ENCODE measurements around the gene PPP2R5D. TPM values are rescaled to one million over a fixed set of nuclear protein-coding genes. Genes with fewer than 3 reads are reported as not detected.
A peak's percentile ranks its signal among the peaks of the same experiment; 100 is the strongest.

The PPP2R5D gene
- total and polyA plus RNA-seq, 4 donors = 6.7 to 13.9 (median 13.2) TPM

- Histone ChIP-seq H3K9ac (ENCODE audit: low read depth in 1 of 2, low read length in 2 of 2) (no peak overlapping the region), H3K9me3 (ENCODE audit: control insufficient read depth in 4 of 4, low read length in 3 of 4) (no peaks in the 10 kb centered on the region), H3K4me1 (ENCODE audit: control insufficient read depth in 4 of 4, insufficient read depth in 4 of 4, low read length in 3 of 4) (peaks cover 0 to 9% (median 1%) of the 10 kb centered on the region in 4 donors), H3K36me3 (ENCODE audit: control insufficient read depth in 4 of 4, insufficient read depth in 3 of 4, low read depth in 1 of 4, low read length in 3 of 4) (peaks cover 10 to 36% (median 21%) of the 10 kb centered on the region in 4 donors), H3K27ac (ENCODE audit: low read depth in 1 of 2, low read length in 2 of 2) (no peak overlapping the region), H3K4me3 (ENCODE audit: low read depth in 1 of 3, low read length in 3 of 3) (no peak overlapping the region), H3K27me3 (ENCODE audit: control insufficient read depth in 4 of 4, insufficient read depth in 4 of 4, low read length in 3 of 4) (no peaks in the 10 kb centered on the region)
- no peak for DNase-seq (ENCODE audit: low spot score)
- TF ChIP-seq GABPA (IDR thresholded peaks at IDR 0.05 in 1 of 2, conservative IDR thresholded peaks at IDR 0.05 in 1 of 2) = no peak
- TF ChIP-seq RXRA (IDR thresholded peaks at IDR 0.05) = no peak
- TF ChIP-seq TAF1 (conservative IDR thresholded peaks at IDR 0.05) = no peak
- TF ChIP-seq FOXA1 (IDR thresholded peaks at IDR 0.05) = no peak
- no peak for TF ChIP-seq HNF4G (IDR thresholded peaks at IDR 0.05)
- TF ChIP-seq EGR1 (IDR thresholded peaks at IDR 0.05; ENCODE audit: low read depth in 2 of 2) = no peak
- TF ChIP-seq, protein P1, sequence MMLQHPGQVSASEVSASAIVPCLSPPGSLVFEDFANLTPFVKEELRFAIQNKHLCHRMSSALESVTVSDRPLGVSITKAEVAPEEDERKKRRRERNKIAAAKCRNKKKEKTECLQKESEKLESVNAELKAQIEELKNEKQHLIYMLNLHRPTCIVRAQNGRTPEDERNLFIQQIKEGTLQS (IDR thresholded peaks at IDR 0.05) = no peak
- TF ChIP-seq HNF4A (conservative IDR thresholded peaks at IDR 0.05) = no peak
- 81% methylated on average over 4 of the region's 4 CpGs for WGBS
These were observed 15.6 kb upstream of the PPP2R5D start for GRCh38 chr6:42968783-42969182.

DNA sequence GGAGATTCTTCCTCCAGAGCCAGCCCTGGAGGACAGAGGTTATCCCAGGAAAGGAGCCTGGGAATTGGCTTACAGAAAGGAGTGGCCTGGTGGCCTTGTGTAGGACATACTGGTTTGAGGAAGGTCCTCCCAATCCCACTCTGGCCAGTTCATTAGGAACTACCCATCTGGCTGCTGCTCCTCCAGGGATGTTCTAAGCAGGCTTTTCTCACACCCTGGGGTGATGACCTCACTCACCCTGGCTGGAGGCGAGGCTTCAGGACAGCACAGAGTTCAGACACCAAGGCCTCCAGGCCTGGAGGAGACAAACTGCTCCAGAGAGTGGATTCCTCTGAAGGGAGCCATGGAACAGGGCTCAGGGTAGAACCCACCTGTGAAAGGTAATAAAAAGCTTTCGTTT, 14.9 kb upstream of the PPP2R5D start:
- Histone ChIP-seq H3K9ac (ENCODE audit: low read depth in 1 of 2, low read length in 2 of 2) (no peak overlapping the region), H3K27ac (ENCODE audit: low read depth in 1 of 2, low read length in 2 of 2) (no peak overlapping the region), H3K36me3 (ENCODE audit: control insufficient read depth in 4 of 4, insufficient read depth in 3 of 4, low read depth in 1 of 4, low read length in 3 of 4) (peaks cover 4 to 30% (median 18%) of the 10 kb centered on the region in 4 donors), H3K4me1 (ENCODE audit: control insufficient read depth in 4 of 4, insufficient read depth in 4 of 4, low read length in 3 of 4) (peaks cover 0 to 9% (median 1%) of the 10 kb centered on the region in 4 donors), H3K4me3 (ENCODE audit: low read depth in 1 of 3, low read length in 3 of 3) (no peak overlapping the region), H3K9me3 (ENCODE audit: control insufficient read depth in 4 of 4, low read length in 3 of 4) (no peaks in the 10 kb centered on the region), H3K27me3 (ENCODE audit: control insufficient read depth in 4 of 4, insufficient read depth in 4 of 4, low read length in 3 of 4) (no peaks in the 10 kb centered on the region)
- no peak for DNase-seq (ENCODE audit: low spot score)
- 86% methylated on average over 2 of the region's 2 CpGs for WGBS
- TF ChIP-seq, protein P1 (IDR thresholded peaks at IDR 0.05) = no peak
- no peak for TF ChIP-seq RXRA (IDR thresholded peaks at IDR 0.05)
- TF ChIP-seq HNF4G (IDR thresholded peaks at IDR 0.05) = no peak
- no peak for TF ChIP-seq MAX (IDR thresholded peaks at IDR 0.05)
- TF ChIP-seq ZBTB33 (IDR thresholded peaks at IDR 0.05) = no peak

- Histone ChIP-seq H3K4me3 (ENCODE audit: low read depth in 1 of 3, low read length in 3 of 3) (no peak overlapping the region), H3K4me1 (ENCODE audit: control insufficient read depth in 4 of 4, insufficient read depth in 4 of 4, low read length in 3 of 4) (peaks cover 0 to 9% (median 1%) of the 10 kb centered on the region in 4 donors), H3K36me3 (ENCODE audit: control insufficient read depth in 4 of 4, insufficient read depth in 3 of 4, low read depth in 1 of 4, low read length in 3 of 4) (peaks cover 4 to 25% (median 16%) of the 10 kb centered on the region in 4 donors), H3K9me3 (ENCODE audit: control insufficient read depth in 4 of 4, low read length in 3 of 4) (no peaks in the 10 kb centered on the region), H3K27ac (ENCODE audit: low read depth in 1 of 2, low read length in 2 of 2) (no peak overlapping the region), H3K9ac (ENCODE audit: low read depth in 1 of 2, low read length in 2 of 2) (no peak overlapping the region), H3K27me3 (ENCODE audit: control insufficient read depth in 4 of 4, insufficient read depth in 4 of 4, low read length in 3 of 4) (no peaks in the 10 kb centered on the region)
- 71% methylated on average over 4 of the region's 4 CpGs for WGBS
- DNase-seq (ENCODE audit: low spot score) = no peak
- TF ChIP-seq HNF4A (conservative IDR thresholded peaks at IDR 0.05) (peak; percentile 72 to 93), HNF4G (IDR thresholded peaks at IDR 0.05) (peak; percentile 33), FOXA1 (IDR thresholded peaks at IDR 0.05) (no peak)
These were observed 14.4 kb upstream of the PPP2R5D start for GRCh38 chr6:42969934-42970333.
